ENCODE measurements around the gene CD86. TPM values are rescaled to one million over a fixed set of nuclear protein-coding genes. Genes with fewer than 3 reads are reported as not detected.
A peak's percentile ranks its signal among the peaks of the same experiment; 100 is the strongest.

Gene CD86
- polyA plus RNA-seq, 1 experiment, result not detected

- TF ChIP-seq CTCF (IDR thresholded peaks at IDR 0.05; ENCODE audit: insufficient read depth, low read depth, low read length), result no peak
- CTCF ChIA-PET, result interaction anchor here (1.7 kb wide), 1 partner anchor 12 kb away, joined by 3 read pairs; no protein-coding TSS in a partner anchor
- DNase-seq (ENCODE audit: low read depth), result no peak
- no peak overlapping the region for H3K4me3 ChIP-seq (ENCODE audit: low read depth, low read length)
- no peaks in the 10 kb centered on the region for H3K27me3 ChIP-seq (ENCODE audit: control insufficient read depth, insufficient read depth, low read length)
- POLR2A ChIA-PET, result no interaction called here
- H3K36me3 ChIP-seq (ENCODE audit: control insufficient read depth, insufficient read depth, low read length), result no peaks in the 10 kb centered on the region
Measured at GRCh38 chr3:122088531-122088930, 33.4 kb downstream of the CD86 start.

- ChIA-PET CTCF (interaction anchor here (0.6 to 1.3 kb wide), 2 partner anchors 10 to 44 kb away, joined by 3 read pairs; no protein-coding TSS in a partner anchor), POLR2A (no interaction called here)
- DNase-seq (ENCODE audit: low read depth), result no peak
- no peak for TF ChIP-seq CTCF (IDR thresholded peaks at IDR 0.05; ENCODE audit: insufficient read depth, low read depth, low read length)
- Histone ChIP-seq H3K4me3 (ENCODE audit: low read depth, low read length) (no peak overlapping the region), H3K36me3 (ENCODE audit: control insufficient read depth, insufficient read depth, low read length) (no peaks in the 10 kb centered on the region), H3K27me3 (ENCODE audit: control insufficient read depth, insufficient read depth, low read length) (no peaks in the 10 kb centered on the region)
Measured at GRCh38 chr3:122091602-122092295, 36.6 kb downstream of the CD86 start.

- DNase-seq (ENCODE audit: low read depth), result no peak
- ChIA-PET CTCF (interaction anchor here (0.7 kb wide), 1 partner anchor 210 kb away, joined by 3 read pairs; no protein-coding TSS in a partner anchor), POLR2A (no interaction called here)
- H3K36me3 ChIP-seq (ENCODE audit: control insufficient read depth, insufficient read depth, low read length), result no peaks in the 10 kb centered on the region
- H3K4me3 ChIP-seq (ENCODE audit: low read depth, low read length), result no peak overlapping the region
- no peaks in the 10 kb centered on the region for H3K27me3 ChIP-seq (ENCODE audit: control insufficient read depth, insufficient read depth, low read length)
- peak; percentile 48 for TF ChIP-seq CTCF (IDR thresholded peaks at IDR 0.05; ENCODE audit: insufficient read depth, low read depth, low read length)
Measured at GRCh38 chr3:122092460-122093165, 37.5 kb downstream of the CD86 start.

- no peak for TF ChIP-seq CTCF (IDR thresholded peaks at IDR 0.05; ENCODE audit: insufficient read depth, low read depth, low read length)
- Histone ChIP-seq H3K4me3 (ENCODE audit: low read depth, low read length) (no peak overlapping the region), H3K27me3 (ENCODE audit: control insufficient read depth, insufficient read depth, low read length) (no peaks in the 10 kb centered on the region), H3K36me3 (ENCODE audit: control insufficient read depth, insufficient read depth, low read length) (no peaks in the 10 kb centered on the region)
- no peak for DNase-seq (ENCODE audit: low read depth)
- POLR2A ChIA-PET, result no interaction called here
- CTCF ChIA-PET, result no interaction called here
Measured at GRCh38 chr3:122094125-122094524, 39.0 kb downstream of the CD86 start.

- Histone ChIP-seq H3K36me3 (ENCODE audit: control insufficient read depth, insufficient read depth, low read length) (no peaks in the 10 kb centered on the region), H3K27me3 (ENCODE audit: control insufficient read depth, insufficient read depth, low read length) (no peaks in the 10 kb centered on the region), H3K4me3 (ENCODE audit: low read depth, low read length) (no peak overlapping the region)
- no peak for TF ChIP-seq CTCF (IDR thresholded peaks at IDR 0.05; ENCODE audit: insufficient read depth, low read depth, low read length)
- CTCF ChIA-PET, result no interaction called here
- DNase-seq (ENCODE audit: low read depth), result no peak
- POLR2A ChIA-PET, result no interaction called here
Measured at GRCh38 chr3:122094693-122095092, 39.5 kb downstream of the CD86 start.
